ENCODE data around the gene ADAMTSL3.

Gene ADAMTSL3

DNA sequence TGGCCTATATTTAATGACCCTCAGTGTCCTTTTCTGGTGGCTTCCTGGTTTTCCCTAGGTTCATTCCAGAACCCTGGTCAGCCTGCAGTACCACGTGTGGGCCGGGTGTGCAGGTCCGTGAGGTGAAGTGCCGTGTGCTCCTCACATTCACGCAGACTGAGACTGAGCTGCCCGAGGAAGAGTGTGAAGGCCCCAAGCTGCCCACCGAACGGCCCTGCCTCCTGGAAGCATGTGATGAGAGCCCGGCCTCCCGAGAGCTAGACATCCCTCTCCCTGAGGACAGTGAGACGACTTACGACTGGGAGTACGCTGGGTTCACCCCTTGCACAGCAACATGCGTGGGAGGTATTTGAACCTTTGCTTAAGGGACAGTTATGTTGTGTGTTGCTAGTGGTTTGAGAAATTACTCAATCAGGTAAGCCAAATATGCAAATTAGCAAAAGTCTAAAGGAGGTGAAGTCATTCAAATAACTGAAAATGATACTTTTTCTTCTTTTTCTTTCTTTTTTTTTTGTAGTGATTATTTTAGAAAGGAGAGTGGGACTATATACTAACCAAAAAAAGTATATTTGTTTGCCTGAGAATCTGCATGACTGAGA is 259.2 kb downstream of the ADAMTSL3 start:
- H3K27ac ChIP-seq, result no peak overlapping the region
- TF ChIP-seq CTCF (conservative IDR thresholded peaks at IDR 0.05), result no peak

DNA sequence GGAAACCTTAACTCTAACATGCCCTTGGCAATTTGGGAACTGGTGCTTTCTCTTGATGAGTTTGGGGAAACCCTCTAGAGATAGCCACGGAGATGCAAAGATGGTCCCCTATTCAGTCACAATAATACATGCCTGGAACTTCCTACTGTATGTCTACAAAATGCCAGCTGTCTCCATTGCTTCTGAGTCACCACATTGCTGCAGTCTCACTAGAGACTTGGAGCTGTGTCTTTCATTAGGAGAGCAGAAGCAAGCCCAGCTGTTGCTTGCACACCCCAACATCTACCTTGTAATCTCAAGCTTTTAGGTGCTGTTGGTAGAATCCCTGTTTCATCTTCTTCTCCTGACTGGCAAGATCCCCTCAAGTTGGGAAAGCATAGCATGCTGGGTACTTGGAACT is 261.0 kb downstream of the ADAMTSL3 start:
- TF ChIP-seq CTCF (conservative IDR thresholded peaks at IDR 0.05), result no peak
- no peak overlapping the region for H3K27ac ChIP-seq

GRCh38 chr15:83917432-83917831 is 263.5 kb downstream of the ADAMTSL3 start:
- H3K27ac ChIP-seq, result peak overlapping the region; percentile 79
- TF ChIP-seq CTCF (conservative IDR thresholded peaks at IDR 0.05), result no peak

- no peak for TF ChIP-seq CTCF (conservative IDR thresholded peaks at IDR 0.05)
- H3K27ac ChIP-seq, result peak overlapping the region; percentile 79
These were observed 264.1 kb downstream of the ADAMTSL3 start for GRCh38 chr15:83918011-83918410.

DNA sequence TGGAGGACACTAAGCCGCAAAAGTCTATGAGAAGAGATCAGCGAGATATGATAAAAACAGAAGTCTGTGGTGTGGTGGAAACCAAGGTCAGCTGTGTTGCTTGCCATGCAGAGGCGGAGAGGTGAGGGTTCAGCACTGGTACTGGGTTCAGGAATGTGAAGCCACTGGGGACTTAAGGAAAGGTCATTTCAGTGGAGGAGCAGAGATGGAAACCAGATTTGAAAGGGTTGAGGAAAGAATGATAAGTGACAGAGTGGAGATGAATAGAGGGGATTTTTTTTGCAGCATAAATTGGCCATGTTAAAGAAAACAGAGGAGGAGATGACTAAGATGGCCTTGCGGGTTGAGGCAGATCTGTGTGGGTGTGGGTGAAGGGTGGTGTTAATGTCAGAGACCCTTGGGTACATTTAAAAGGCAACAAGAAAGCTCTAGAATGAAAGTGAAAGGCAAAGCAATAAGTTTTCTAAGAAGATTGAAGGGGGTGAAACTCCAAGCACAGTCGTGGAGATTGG is 265.5 kb downstream of the ADAMTSL3 start:
- peak overlapping the region; percentile 79; the same call in 1 of the 2 replicates for H3K27ac ChIP-seq
- TF ChIP-seq CTCF (conservative IDR thresholded peaks at IDR 0.05), result no peak

- TF ChIP-seq CTCF (conservative IDR thresholded peaks at IDR 0.05), result no peak
- no peak overlapping the region; the same call in 1 of the 2 replicates for H3K27ac ChIP-seq
These were observed 266.1 kb downstream of the ADAMTSL3 start for GRCh38 chr15:83919978-83920510.

DNA sequence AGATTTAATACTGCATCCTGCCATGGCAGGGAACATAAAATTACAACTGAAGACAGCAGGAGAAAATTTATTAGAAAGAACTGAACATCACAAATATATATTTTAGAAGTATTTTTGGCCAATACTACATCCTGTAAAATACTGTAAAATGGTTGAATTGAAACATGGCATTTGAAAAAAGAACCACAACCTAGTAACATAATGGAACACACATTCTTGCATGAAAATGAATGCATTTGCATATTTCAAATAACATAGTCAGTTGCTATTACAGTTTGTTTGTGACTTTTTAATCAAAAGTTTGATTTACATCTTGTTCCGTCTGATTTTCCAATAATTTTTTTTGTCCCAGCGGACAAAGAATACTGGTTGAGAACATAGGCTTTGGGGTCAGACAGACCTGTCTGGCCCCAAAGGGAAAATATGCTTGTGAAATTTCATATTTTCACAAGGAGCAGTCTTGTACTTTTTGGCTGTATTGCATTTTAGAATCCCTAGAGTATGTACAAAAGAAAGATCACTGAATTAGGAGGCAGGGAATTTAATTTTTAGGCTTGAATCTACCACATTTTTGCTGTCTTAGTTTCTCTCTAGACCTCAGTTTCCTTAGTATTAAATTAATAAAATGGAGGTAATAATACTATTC is 268.8 kb downstream of the ADAMTSL3 start:
- TF ChIP-seq CTCF (conservative IDR thresholded peaks at IDR 0.05), result no peak
- H3K27ac ChIP-seq, result peak overlapping the region; percentile 4; the same call in 1 of the 2 replicates
